Measurements from ENCODE around the gene PLIN4.
A peak's percentile ranks its signal among the peaks of the same experiment; 100 is the strongest.

Gene PLIN4

GRCh38 chr19:4477034-4477801, 41.1 kb downstream of the PLIN4 start:
- no peaks in the 10 kb centered on the region for H3K27me3 ChIP-seq (ENCODE audit: control insufficient read depth, insufficient read depth, low read length)
- no peak overlapping the region for H3K27ac ChIP-seq (ENCODE audit: low read depth, low read length)
- H3K4me3 ChIP-seq (ENCODE audit: low read depth, low read length), result no peak overlapping the region
- no peak overlapping the region for H3K9ac ChIP-seq (ENCODE audit: low read length)
- peaks cover 42% of the 10 kb centered on the region for H3K36me3 ChIP-seq (ENCODE audit: control insufficient read depth, insufficient read depth, low read length)
- no peaks in the 10 kb centered on the region for H3K4me1 ChIP-seq (ENCODE audit: control insufficient read depth, insufficient read depth, low read length)
- H3K9me3 ChIP-seq (ENCODE audit: control insufficient read depth, insufficient read depth, low read depth, low read length), result no peaks in the 10 kb centered on the region

DNA sequence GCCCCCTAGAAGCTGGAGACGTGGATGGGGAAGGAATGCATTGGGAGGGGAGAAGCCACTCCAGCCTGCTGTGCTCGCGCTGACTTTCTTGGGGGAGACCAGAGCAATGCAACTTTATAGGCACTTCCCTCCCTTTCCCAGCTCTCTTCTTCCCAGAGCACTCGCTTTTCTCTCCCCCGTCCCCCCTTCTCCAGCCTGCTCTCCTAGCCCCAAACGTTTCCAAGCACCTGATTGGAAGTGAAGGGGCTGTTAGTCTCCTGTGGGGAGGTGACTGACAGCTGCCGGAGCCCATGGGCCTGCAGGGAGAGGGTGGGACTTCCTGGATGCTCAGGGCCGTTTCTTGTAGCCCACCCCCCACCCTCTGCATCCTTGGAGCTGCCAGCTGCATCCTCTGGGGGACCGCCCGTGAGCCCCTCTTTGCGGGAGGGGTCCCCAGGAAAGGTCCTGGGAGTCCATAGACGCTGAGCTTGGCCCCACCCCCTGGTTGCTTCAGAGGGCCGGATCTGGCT, 43.7 kb downstream of the PLIN4 start:
- H3K9ac ChIP-seq (ENCODE audit: low read length), result peak overlapping the region; percentile 56
- no peaks in the 10 kb centered on the region for H3K9me3 ChIP-seq (ENCODE audit: control insufficient read depth, insufficient read depth, low read depth, low read length)
- H3K4me1 ChIP-seq (ENCODE audit: control insufficient read depth, insufficient read depth, low read length), result no peaks in the 10 kb centered on the region
- peaks cover 34% of the 10 kb centered on the region for H3K36me3 ChIP-seq (ENCODE audit: control insufficient read depth, insufficient read depth, low read length)
- peak overlapping the region; percentile 60 for H3K4me3 ChIP-seq (ENCODE audit: low read depth, low read length)
- no peaks in the 10 kb centered on the region for H3K27me3 ChIP-seq (ENCODE audit: control insufficient read depth, insufficient read depth, low read length)
- H3K27ac ChIP-seq (ENCODE audit: low read depth, low read length), result no peak overlapping the region

- no peak overlapping the region for H3K27ac ChIP-seq (ENCODE audit: low read depth, low read length)
- peak overlapping the region; percentile 60 for H3K4me3 ChIP-seq (ENCODE audit: low read depth, low read length)
- H3K9ac ChIP-seq (ENCODE audit: low read length), result peak overlapping the region; percentile 56
- no peaks in the 10 kb centered on the region for H3K4me1 ChIP-seq (ENCODE audit: control insufficient read depth, insufficient read depth, low read length)
- H3K36me3 ChIP-seq (ENCODE audit: control insufficient read depth, insufficient read depth, low read length), result peaks cover 31% of the 10 kb centered on the region
- H3K9me3 ChIP-seq (ENCODE audit: control insufficient read depth, insufficient read depth, low read depth, low read length), result no peaks in the 10 kb centered on the region
- H3K27me3 ChIP-seq (ENCODE audit: control insufficient read depth, insufficient read depth, low read length), result no peaks in the 10 kb centered on the region
Observed at GRCh38 chr19:4473763-4474513, 44.3 kb downstream of the PLIN4 start.

DNA sequence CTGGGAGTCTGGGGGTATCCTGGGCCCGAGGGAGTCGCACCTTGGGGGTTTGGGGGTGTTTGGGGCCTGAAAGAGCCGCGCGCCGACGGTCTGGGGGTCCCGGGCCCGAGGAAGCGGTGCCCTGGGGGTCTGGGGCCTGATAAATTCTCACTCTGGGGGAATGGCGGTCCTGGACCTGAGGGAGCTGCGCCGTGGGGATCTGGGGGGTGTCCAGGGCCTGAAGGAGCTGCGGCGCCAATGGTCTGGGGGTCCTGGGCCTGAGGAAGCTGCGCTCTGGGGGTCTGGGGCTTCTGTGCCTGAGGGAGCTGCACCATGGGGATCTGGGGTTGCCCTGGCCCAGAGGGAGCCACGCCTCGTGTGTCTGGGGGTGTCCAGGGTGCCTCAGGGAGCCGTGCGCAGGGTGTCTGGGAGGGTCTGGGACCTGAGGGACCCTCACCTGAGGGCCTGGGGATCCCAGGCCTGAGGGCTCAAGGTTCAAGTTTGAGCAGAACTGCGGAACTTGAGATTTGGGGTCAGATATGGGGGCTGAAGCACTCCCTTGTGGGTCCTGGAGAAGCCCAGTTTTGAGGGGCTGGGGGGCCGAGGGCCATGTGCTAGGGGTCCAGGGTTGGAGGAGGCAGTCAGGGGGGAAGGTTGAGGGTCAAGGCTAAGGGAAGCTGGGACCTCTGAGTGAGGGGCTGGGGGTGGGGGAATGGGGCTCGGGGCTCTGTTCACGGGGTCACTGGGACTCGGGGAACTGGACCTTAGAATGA, 45.1 kb downstream of the PLIN4 start:
- no peak overlapping the region for H3K27ac ChIP-seq (ENCODE audit: low read depth, low read length)
- peak overlapping the region; percentile 60 for H3K4me3 ChIP-seq (ENCODE audit: low read depth, low read length)
- H3K27me3 ChIP-seq (ENCODE audit: control insufficient read depth, insufficient read depth, low read length), result no peaks in the 10 kb centered on the region
- peaks cover 24% of the 10 kb centered on the region for H3K36me3 ChIP-seq (ENCODE audit: control insufficient read depth, insufficient read depth, low read length)
- no peaks in the 10 kb centered on the region for H3K9me3 ChIP-seq (ENCODE audit: control insufficient read depth, insufficient read depth, low read depth, low read length)
- no peaks in the 10 kb centered on the region for H3K4me1 ChIP-seq (ENCODE audit: control insufficient read depth, insufficient read depth, low read length)
- peak overlapping the region; percentile 63 for H3K9ac ChIP-seq (ENCODE audit: low read length)

GRCh38 chr19:4472174-4472974, 45.9 kb downstream of the PLIN4 start, which contains the start of gene HDGFL2:
Gene HDGFL2 (plus strand): TSS chr19:4472297. CDS start chr19:4472351, 54 bp downstream.
- no peaks in the 10 kb centered on the region for H3K4me1 ChIP-seq (ENCODE audit: control insufficient read depth, insufficient read depth, low read length)
- no peaks in the 10 kb centered on the region for H3K27me3 ChIP-seq (ENCODE audit: control insufficient read depth, insufficient read depth, low read length)
- peak within 1 kb of the TSS; percentile 71 for H3K9ac ChIP-seq (ENCODE audit: low read length)
- peaks cover 20% of the 10 kb centered on the region for H3K36me3 ChIP-seq (ENCODE audit: control insufficient read depth, insufficient read depth, low read length)
- H3K9me3 ChIP-seq (ENCODE audit: control insufficient read depth, insufficient read depth, low read depth, low read length), result no peaks in the 10 kb centered on the region
- peak within 1 kb of the TSS; percentile 60 for H3K4me3 ChIP-seq (ENCODE audit: low read depth, low read length)
- peak within 1 kb of the TSS; percentile 7; the same call in 1 of the 2 replicates for H3K27ac ChIP-seq (ENCODE audit: low read depth, low read length)

- Histone ChIP-seq H3K36me3 (ENCODE audit: control insufficient read depth, insufficient read depth, low read length) (peaks cover 13% of the 10 kb centered on the region), H3K4me1 (ENCODE audit: control insufficient read depth, insufficient read depth, low read length) (no peaks in the 10 kb centered on the region), H3K9me3 (ENCODE audit: control insufficient read depth, insufficient read depth, low read depth, low read length) (no peaks in the 10 kb centered on the region), H3K27ac (ENCODE audit: low read depth, low read length) (peak overlapping the region; percentile 7; the same call in 1 of the 2 replicates), H3K27me3 (ENCODE audit: control insufficient read depth, insufficient read depth, low read length) (no peaks in the 10 kb centered on the region), H3K4me3 (ENCODE audit: low read depth, low read length) (peak overlapping the region; percentile 59), H3K9ac (ENCODE audit: low read length) (peak overlapping the region; percentile 71)
Observed at GRCh38 chr19:4471403-4472173, 46.7 kb downstream of the PLIN4 start.

- no peak overlapping the region for H3K4me3 ChIP-seq (ENCODE audit: low read depth, low read length)
- H3K27ac ChIP-seq (ENCODE audit: low read depth, low read length), result no peak overlapping the region
- no peaks in the 10 kb centered on the region for H3K9me3 ChIP-seq (ENCODE audit: control insufficient read depth, insufficient read depth, low read depth, low read length)
- no peaks in the 10 kb centered on the region for H3K4me1 ChIP-seq (ENCODE audit: control insufficient read depth, insufficient read depth, low read length)
- no peaks in the 10 kb centered on the region for H3K36me3 ChIP-seq (ENCODE audit: control insufficient read depth, insufficient read depth, low read length)
- no peak overlapping the region for H3K9ac ChIP-seq (ENCODE audit: low read length)
- no peaks in the 10 kb centered on the region for H3K27me3 ChIP-seq (ENCODE audit: control insufficient read depth, insufficient read depth, low read length)
Observed at GRCh38 chr19:4467835-4468234, 50.5 kb downstream of the PLIN4 start.

DNA sequence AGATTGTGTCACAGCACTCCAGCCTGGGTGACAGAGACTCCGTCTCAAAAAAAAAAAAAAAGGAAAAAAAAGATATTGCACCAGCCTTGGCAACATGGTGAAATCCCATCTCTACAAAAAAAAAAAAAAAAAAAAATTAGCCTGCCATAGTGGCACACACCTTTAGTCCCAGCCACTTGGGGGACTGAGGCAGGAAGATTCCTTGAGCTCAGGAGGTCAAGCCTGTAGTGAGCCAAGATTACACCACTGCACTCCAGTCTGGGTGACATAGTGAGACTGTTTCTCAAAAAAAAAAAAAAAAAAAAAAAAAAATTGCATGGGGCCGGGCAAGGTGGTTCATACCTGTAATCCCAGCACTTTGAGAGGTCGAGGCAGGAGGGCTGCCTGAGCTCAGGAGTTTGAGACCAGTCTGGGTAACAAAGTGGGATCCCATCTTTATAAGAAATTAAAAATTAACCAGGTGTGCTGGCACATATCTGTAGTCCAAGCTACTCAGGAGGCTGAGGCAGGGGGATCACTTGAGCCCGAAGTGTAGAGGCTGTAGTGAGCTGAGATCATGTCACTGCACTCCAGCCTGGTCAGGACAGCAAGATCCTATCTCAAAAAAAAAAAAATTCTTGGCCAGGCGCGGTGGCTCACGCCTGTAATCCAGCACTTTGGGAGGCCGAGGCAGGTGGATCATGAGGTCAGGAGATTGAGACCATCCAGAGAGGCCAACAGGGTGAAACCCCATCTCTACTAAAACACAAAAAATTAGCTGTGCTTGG, 53.3 kb downstream of the PLIN4 start:
- Histone ChIP-seq H3K27ac (ENCODE audit: low read depth, low read length) (no peak overlapping the region), H3K9ac (ENCODE audit: low read length) (no peak overlapping the region), H3K4me3 (ENCODE audit: low read depth, low read length) (no peak overlapping the region), H3K9me3 (ENCODE audit: control insufficient read depth, insufficient read depth, low read depth, low read length) (no peaks in the 10 kb centered on the region), H3K27me3 (ENCODE audit: control insufficient read depth, insufficient read depth, low read length) (no peaks in the 10 kb centered on the region), H3K36me3 (ENCODE audit: control insufficient read depth, insufficient read depth, low read length) (no peaks in the 10 kb centered on the region), H3K4me1 (ENCODE audit: control insufficient read depth, insufficient read depth, low read length) (no peaks in the 10 kb centered on the region)

GRCh38 chr19:4457654-4458395, 60.5 kb downstream of the PLIN4 start, which contains the start of gene UBXN6:
Gene UBXN6 (minus strand): TSS chr19:4457794. CDS start chr19:4457697, 97 bp downstream.
- no peaks in the 10 kb centered on the region for H3K27me3 ChIP-seq (ENCODE audit: control insufficient read depth, insufficient read depth, low read length)
- H3K9ac ChIP-seq (ENCODE audit: low read length), result peak within 1 kb of the TSS; percentile 70
- peaks cover 14% of the 10 kb centered on the region for H3K4me1 ChIP-seq (ENCODE audit: control insufficient read depth, insufficient read depth, low read length)
- H3K36me3 ChIP-seq (ENCODE audit: control insufficient read depth, insufficient read depth, low read length), result peaks cover 6% of the 10 kb centered on the region
- peak within 1 kb of the TSS; percentile 78; the same call in 1 of the 2 replicates for H3K27ac ChIP-seq (ENCODE audit: low read depth, low read length)
- H3K9me3 ChIP-seq (ENCODE audit: control insufficient read depth, insufficient read depth, low read depth, low read length), result no peaks in the 10 kb centered on the region
- H3K4me3 ChIP-seq (ENCODE audit: low read depth, low read length), result peak within 1 kb of the TSS; percentile 85

Data from HUES6 (cell line).